Measurements from ENCODE around the gene TMED7. TPM values are rescaled to one million over a fixed set of nuclear protein-coding genes. Genes with fewer than 3 reads are reported as not detected.

Gene TMED7
- polyA plus RNA-seq, 3 donors, result 18.0 to 24.9 (median 18.1) TPM

DNA sequence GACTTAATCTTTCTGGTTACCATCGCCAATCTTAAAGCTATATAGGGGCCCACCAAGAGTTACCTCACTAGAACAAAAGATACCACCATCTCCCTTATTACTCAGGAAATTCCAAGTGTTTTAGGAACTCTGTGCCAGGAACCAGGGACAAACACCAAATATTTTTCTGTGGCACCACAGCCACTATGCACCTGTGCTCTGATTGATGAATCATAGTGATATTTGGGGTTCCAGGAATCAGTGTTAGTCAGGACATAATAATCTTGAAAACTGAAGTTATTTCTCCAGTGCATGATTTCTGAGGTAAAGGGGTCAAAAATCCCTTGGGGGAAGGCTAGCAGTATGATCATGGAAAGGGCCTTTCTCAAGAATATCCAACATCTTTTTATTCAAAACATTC, 10.2 kb upstream of the TMED7 start:
- H3K27ac ChIP-seq (ENCODE audit: low read depth, low read length), result no peak overlapping the region
- 65 to 94% (median 79%) methylated on average over 1 of the region's 1 CpG for WGBS, 3 donors

DNA sequence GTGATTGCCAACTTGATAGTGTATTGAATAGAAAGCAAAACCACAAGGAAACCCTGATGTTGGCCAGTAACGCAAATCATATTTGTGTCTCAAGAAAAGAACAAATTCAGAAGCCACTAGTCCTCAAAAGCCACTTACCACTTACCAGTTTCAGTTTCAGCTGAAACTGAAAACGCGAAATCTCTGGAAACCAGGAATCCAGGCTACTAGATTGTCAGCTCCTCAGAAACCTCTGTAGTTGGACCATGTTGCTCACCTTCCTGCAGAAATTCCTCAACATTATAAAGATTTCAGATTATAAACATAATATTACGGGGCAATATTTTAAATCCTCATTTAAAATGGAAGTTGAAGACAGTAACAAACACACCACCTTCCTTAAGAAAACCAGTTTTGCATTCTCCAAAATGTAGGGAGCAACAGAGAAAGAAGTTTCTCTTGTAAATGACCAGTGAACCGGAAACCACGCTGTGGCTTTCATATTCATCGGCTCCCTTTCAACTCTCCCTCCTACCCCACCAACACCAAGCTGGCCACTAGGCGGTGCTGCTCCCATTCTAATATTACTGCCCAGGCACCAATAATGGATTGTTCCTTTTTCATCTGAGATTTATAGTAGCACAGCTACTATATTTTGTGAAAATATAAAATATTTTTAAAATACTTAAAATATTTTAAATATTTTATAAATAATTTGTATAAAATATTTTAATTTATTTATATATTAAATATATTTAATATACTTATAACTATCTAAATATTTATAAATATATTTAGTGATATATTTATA, 8.7 kb upstream of the TMED7 start:
- no peak overlapping the region for H3K27ac ChIP-seq (ENCODE audit: low read depth, low read length)
- 4 to 5% (median 4%) methylated on average over 8 of the region's 8 CpGs for WGBS, 3 donors

DNA sequence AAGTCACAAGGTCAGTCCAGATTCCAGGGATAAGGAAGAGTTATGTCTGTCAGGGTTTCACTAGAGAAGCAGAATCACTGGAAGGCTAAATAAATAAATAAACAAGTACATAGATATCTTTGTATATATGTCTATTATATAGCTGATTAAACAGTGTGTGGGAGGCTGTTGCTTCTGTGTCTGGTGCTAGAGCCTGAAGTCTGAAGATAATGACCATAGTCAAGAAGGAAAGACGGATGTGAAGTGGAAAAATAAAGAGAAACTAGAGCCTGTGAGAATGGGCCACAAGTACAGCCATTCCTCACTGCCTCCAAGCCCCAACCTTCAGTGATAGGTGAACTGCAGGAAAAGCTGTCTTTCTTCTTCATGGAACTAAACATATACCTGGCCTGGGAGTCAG, 4.1 kb upstream of the TMED7 start:
- WGBS, 3 donors, result 81 to 89% (median 86%) methylated on average over 1 of the region's 1 CpG
- H3K27ac ChIP-seq (ENCODE audit: low read depth, low read length), result no peak overlapping the region

DNA sequence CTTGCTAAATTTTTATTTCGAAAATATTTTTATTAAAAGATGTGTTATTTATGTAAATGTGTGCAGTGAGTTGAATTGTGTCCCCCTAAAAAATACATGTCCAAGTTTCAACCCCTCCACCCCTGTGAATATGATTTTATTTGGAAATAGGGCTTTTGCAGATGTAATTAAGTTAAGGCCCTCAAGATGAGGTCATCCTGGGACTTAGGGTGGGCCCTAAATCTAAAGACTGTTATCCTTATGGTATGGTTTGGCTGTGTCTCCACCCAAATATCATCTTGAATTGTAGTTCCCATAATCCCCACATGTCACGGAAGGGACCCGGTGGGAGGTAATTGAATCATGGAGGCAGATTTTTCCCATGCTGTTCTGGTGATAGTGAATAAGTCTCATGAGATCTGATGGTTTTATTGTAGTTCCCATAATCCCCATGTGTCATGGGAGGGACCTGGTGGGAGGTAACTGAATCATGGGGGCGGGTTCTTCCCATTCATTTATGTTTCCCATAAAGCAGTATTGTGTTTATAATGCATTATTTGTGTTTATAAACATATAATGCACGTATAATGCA, 1.5 kb upstream of the TMED7 start:
- WGBS, 3 donors, result 88 to 94% (median 88%) methylated on average over 5 of the region's 5 CpGs
- H3K27ac ChIP-seq (ENCODE audit: low read depth, low read length), result no peak overlapping the region

DNA sequence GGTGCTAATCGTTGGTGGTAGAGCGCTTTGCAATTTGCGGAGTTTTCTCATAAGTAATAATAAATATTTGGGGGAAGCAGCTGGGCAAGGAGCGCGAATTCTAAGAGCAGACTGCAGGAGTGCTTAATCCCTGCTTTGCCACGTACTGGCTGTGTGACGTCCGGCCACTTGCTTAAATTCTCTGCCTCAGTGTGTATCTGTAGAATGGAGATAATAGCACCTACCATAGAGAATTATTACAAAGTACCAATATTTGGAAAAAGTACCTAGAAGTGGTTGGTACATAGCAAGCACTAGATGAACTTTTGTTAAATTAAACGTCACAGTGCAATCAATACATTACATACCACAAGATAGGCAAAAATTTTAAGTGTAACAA, 598 bp upstream of the TMED7 start:
- 0 to 2% (median 1%) methylated on average over 9 of the region's 9 CpGs for WGBS, 3 donors
- no peak overlapping the region for H3K27ac ChIP-seq (ENCODE audit: low read depth, low read length)

DNA sequence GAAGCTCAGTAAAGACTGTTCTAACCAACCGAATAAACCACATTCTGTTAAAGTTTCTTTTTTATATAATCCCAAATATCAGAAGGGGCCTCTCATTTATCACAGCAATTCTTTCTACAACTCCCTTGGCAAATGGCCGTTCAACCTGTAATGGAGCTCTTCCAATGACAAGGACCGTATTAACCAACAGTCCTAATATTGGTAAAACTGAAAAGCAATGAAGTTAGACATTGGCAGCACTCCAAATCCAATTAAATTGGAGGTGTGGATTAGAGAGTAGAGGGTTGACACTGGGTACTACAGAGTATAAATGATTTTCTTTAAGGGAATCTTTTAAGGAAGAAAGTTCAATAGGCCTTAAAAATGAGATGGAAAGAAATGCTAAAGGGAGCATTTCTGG, 842 bp downstream of the TMED7 start:
- WGBS, 3 donors, result 19 to 45% (median 25%) methylated on average over 3 of the region's 3 CpGs

DNA sequence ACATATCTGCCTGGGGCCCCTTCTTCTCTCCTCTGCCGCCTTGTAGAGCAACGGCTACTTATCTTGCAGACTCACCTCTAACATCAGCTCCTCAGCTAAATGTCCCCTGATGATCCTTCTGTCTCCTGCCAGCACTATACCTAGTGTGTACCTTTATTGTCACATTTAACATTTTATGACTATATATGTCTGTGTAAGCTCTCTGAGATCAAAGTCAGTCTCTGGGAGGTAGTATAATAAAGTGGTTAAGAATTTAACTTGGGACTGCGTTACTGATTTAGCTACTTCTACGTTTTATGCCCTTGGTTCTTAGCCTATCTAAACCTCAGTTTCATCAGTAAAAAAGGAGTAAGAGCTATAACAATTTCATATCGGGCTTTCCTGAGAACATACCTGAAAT, 2.2 kb downstream of the TMED7 start:
- H3K27ac ChIP-seq (ENCODE audit: low read depth, low read length), result no peak overlapping the region
- WGBS, 3 donors, result 22 to 65% (median 62%) methylated on average over 5 of the region's 5 CpGs

More for the DNA sequence above, 842 bp downstream of the TMED7 start:
- no peak overlapping the region for H3K27ac ChIP-seq (ENCODE audit: low read depth, low read length)

DNA sequence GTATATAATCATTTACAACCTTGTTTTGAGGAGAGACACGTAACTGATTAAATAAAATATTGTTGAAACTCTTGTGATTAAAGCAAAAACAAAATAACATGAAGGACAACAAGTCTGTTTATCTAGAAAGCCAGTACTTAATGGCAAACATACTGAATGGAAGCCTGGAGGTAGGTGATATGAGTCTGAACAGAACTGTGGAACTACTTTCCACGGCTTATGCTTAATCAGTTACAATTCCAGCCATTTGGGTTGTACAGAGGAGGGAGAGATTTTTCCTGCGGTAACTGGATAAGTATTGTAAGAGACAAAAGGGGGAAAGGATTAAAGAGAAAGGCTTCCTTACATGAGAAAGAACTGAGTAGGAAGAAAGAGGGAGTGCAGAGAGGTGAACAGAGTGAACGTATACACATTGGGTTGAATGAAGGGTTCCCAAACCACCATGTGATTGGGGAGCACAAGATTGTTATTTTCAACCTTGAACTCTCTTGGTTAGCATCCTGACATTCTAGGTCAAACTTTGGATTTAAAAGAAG, 4.4 kb downstream of the TMED7 start:
- 45 to 87% (median 78%) methylated on average over 4 of the region's 4 CpGs for WGBS, 3 donors
- H3K27ac ChIP-seq (ENCODE audit: low read depth, low read length), result no peak overlapping the region

DNA sequence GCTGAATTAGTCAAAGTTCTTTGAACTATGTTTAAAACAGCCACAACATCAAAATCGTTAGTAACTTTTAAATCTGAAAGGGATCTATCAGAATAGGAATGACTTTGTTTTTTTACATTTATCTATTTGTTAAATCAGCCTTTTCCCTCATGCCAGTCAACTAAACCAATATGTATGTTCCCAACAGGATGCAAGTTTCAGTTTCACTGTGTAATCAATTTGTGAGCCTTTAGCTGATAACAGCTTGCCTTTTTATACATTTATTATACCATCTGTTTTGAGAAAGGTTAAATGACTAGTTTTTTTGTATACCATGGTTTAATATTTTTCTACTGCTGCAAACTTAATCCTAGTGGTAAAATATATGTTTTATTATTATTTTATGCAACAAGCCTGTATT, 8.9 kb downstream of the TMED7 start:
- no peak overlapping the region for H3K27ac ChIP-seq (ENCODE audit: low read depth, low read length)
- 24 to 91% (median 75%) methylated on average over 1 of the region's 1 CpG for WGBS, 3 donors

DNA sequence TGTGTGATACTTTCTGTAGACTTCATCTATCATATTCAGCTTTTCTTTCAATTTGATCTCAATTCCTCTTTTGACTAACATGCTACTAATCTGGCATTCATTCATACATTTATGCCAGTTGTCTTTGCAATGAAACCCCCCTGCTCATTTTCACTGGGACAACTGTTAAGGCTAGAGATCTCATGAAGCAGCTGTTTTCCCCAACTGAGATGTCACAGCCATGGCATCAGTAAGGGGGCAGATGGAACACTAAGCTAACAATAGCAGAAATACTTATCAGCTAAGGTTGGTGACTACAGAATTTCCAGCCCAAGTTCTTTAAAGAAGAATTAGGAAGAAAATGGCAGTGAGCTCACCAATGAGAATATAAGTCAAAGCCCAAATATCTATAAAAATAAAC, 9.4 kb downstream of the TMED7 start:
- no peak overlapping the region for H3K27ac ChIP-seq (ENCODE audit: low read depth, low read length)

DNA sequence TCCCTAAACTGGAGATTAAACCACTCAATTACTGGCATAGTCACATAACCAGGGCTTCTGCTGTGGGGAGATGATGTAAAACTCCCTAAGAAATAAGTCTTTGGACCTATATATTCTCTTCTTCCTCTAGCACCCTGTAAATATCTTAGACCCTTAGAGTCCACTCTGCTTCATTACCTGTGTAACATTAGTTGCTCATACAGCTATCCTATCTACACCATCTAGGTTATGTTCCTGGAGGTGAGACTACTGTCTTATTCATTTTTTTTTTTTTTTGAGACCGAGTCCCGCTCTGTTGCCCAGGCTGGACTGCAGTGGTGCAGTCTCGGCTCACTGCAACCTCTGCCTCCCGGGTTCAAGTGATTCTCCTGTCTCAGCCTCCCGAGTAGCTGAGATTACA, 14.0 kb downstream of the TMED7 start:
- 96 to 97% (median 96%) methylated on average over 5 of the region's 5 CpGs for WGBS, 3 donors
- H3K27ac ChIP-seq (ENCODE audit: low read depth, low read length), result no peak overlapping the region

DNA sequence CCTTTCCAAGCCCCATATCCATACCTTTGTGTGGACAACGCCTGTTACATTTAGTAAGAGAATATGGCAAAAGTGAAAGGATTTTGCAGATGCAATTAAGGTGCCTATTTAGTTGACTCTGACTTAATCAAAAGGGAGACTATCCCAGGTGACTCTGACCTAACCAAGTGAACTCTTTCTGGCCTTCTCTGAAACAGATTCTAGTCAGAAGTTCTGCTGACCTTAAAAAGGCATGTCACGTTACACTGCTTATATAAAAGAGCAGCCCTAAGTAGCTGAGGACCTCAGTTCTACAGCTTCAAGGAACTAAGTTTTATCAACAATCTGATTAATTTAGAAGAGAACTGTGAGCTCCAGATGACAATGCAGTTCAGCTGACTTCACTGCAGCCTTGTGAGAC, 17.9 kb downstream of the TMED7 start:
- WGBS, 3 donors, result 79 to 95% (median 92%) methylated on average over 2 of the region's 2 CpGs
- H3K27ac ChIP-seq (ENCODE audit: low read depth, low read length), result no peak overlapping the region

DNA sequence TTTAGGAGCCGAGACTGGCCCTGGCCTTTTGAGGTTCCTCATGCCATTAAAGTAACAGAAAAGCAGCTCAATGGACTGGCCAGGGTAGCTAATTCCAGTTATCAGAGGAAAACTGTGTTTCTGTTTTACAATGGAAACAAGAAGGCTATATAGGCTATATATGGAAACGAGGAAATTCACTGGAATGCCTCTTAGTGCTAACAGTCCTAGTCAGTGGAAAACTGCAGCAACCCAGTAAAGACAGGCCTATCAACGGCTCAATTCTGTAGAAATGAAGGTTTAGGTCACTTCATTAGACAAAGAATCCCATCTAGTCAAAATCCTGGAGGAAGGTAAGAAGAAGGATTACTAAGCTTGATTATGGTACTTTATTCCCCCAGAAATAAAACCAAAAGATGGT, 20.4 kb downstream of the TMED7 start:
- 85 to 93% (median 91%) methylated on average over 3 of the region's 3 CpGs for WGBS, 3 donors
- H3K27ac ChIP-seq (ENCODE audit: low read depth, low read length), result no peak overlapping the region

DNA sequence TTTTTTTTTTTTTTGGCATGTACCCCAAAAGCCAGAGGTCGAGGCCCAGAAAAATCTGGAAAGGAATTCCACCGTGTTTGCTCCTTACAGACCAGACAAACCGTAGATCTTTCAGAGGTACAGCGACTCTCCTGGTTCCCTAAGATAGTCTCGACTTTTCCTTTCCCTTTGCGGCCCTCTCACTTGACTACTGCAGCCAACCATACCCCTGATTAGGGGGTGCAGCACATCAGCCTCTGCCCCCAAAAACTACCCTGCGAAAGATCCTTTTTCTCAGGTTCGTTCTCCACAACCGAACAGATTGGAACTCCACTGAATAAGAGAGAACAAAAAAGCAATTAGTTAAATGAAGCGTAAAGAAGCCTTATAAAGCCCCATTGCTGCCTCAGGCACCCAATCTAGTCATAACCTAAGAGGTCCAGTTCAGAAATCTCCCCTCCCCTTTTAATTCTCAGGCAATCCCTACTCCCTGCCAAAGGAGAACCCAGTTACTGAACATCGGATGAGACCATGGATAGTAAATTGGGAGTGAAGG, 23.2 kb downstream of the TMED7 start:
- peak overlapping the region; percentile 38 for H3K27ac ChIP-seq (ENCODE audit: low read depth, low read length)
- 37 to 43% (median 38%) methylated on average over 11 of the region's 11 CpGs for WGBS, 3 donors

DNA sequence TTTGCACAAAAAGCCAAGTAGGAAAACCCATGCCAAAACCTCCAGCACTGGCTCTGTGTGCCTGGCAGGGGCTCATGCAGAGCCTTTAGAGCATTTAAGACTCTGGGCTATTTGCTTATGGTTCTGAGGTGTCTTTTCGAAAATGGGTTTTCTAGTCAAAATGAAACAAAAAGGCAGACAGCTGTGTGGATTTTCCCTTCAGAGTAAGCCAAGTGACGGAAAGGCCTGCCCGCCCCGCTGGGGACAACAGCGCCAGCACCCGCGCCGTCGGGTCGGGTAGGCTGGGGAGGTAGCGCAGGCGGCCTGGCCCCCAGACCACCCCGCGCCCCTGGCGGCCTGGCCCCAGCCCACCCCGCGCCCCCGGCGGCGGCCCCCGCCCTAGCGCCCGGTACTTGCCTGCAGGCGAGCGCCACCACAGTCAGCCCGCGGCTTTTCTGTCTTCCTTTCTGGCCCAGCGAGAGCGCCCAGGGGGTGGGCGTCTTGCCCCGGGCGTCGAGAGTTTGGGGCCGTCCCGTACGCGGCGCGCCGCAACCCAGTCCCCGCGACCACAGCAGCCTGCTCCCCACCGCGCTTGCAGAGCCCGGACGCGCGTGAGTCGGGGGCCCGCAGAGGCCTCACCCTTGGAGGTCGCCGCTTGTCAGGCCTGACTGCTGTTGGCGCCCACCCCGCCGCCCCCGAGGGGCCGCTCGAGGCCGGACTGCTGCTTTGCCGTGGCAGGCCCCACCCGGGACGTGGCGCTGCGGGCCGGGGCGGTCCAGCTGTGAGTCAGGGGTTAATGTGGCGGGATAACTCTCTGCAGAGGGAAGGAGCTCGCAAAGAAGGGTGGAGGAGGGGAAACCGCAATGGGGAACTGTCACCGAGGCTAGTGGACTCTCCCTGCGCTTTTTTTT, 23.9 kb downstream of the TMED7 start, which contains the start of gene TICAM2:
Gene TICAM2, minus strand, starts transcription at position 779 of the 890 bp plus-strand sequence. CDS start 21,223 bp downstream, outside the sequence.
- H3K27ac ChIP-seq (ENCODE audit: low read depth, low read length), result peak within 1 kb of the TSS; percentile 38
- 0 to 1% (median 0%) methylated on average over 56 to 71 of the region's 71 CpGs for WGBS, 3 donors

DNA sequence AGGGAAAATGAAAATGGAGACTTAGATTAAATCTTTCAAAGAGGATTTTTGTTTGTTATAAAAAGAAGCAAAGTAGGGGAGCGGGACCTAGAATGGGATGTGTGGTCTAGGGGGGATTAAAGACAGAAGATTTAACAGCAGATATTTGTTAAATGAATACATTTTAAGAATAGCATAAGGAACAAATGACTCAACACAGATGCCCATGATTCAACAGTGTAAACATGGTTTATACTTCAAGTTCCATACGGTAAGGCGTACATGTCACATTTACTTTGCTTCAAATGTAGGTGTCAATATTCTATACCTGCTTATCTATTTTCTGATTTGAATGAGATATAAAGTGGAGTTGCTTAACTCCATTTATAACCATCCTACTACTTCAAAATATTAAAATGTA, 25.1 kb downstream of the TMED7 start:
- H3K27ac ChIP-seq (ENCODE audit: low read depth, low read length), result no peak overlapping the region
- WGBS, 3 donors, result 90 to 92% (median 92%) methylated on average over 3 of the region's 3 CpGs

DNA sequence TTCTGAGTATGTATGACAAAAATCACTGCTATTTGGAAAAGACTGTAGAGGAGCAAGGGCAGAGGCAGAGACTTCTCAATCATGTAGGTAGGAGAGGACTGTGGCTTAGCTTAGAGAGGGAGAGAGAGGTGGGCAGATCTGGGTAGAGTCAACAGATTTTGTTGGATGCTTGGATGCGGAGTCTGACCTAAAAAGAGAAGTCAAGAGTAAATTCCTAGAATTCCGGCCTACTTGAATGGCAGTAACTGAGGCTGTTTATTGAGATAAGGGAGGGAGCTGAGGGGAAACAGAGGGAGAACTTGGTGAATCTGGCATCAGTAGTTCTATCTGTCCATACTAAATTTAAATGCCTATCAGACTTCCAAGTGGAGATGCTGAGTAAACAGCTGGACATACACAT, 25.9 kb downstream of the TMED7 start:
- no peak overlapping the region for H3K27ac ChIP-seq (ENCODE audit: low read depth, low read length)
- 71 to 82% (median 81%) methylated on average over 2 of the region's 2 CpGs for WGBS, 3 donors

DNA sequence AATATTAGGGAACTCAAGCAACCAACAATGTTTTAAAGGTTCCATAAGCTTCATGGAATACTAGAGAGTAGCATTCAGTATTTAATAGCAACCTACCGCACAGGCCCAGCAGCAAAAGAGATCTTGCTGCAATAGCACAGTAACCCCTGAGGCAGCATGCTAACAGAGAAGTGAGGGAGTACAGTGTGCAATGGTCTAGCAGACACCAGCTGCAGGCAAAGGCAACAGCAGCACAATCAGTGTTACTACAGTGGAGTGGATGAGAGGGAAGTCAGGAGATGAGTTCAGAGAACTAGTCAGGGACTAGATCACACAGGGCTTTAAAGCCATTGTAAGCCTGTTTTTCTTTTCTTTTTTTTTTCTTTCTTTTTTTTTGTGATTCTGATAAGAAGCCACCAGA, 26.3 kb downstream of the TMED7 start:
- H3K27ac ChIP-seq (ENCODE audit: low read depth, low read length), result no peak overlapping the region
- WGBS, 3 donors, result 61 to 77% (median 72%) methylated on average over 1 of the region's 1 CpG

Data from adipose tissue (tissue), 3 donors.